Adipocyte (in vitro differentiated cells): ENCODE measurements around the gene MPRIP.
A peak's percentile ranks its signal among the peaks of the same experiment; 100 is the strongest.

ENCODE experiments used
- DNase-seq: peaks from one replicate; pipeline ENCODE4 v3.0.0-alpha.2; 2015; ENCODE audit warnings: low read depth
- H3K27me3 ChIP-seq: replicated peaks from 2 replicates; pipeline ENCODE4 v1.7.0; 2013; ENCODE audit warnings: mild to moderate bottlenecking, low read length, moderate library complexity; ENCODE audit not compliant: control insufficient read depth, insufficient read depth
- H3K36me3 ChIP-seq: 2 replicates; pipeline ENCODE4 v1.7.0; 2013; ENCODE audit warnings: low read length, mild to moderate bottlenecking, moderate library complexity; ENCODE audit not compliant: control insufficient read depth, insufficient read depth, severe bottlenecking
- H3K4me1 ChIP-seq: 2 replicates; pipeline ENCODE4 v1.7.0; 2013; ENCODE audit warnings: mild to moderate bottlenecking, low read length, moderate library complexity; ENCODE audit not compliant: control insufficient read depth, insufficient read depth
- H3K4me3 ChIP-seq: 2 replicates; pipeline ENCODE4 v1.7.0; 2013; ENCODE audit warnings: mild to moderate bottlenecking, low read length, moderate library complexity
- H3K9ac ChIP-seq: 2 replicates; pipeline ENCODE4 v1.7.0; 2013; ENCODE audit warnings: mild to moderate bottlenecking, low read length, moderate library complexity
- H3K9me3 ChIP-seq: 2 replicates; pipeline ENCODE4 v1.7.0; 2013; ENCODE audit warnings: mild to moderate bottlenecking, low read length, moderate library complexity; ENCODE audit not compliant: control insufficient read depth

Gene MPRIP

GRCh38 chr17:17050346-17051345 is 8.4 kb downstream of the MPRIP start:
- H3K36me3 ChIP-seq: peaks cover 6% of the 10 kb centered on the region
- no peak overlapping the region for H3K4me3 ChIP-seq
- H3K9me3 ChIP-seq: no peaks in the 10 kb centered on the region
- no peak overlapping the region for H3K9ac ChIP-seq
- no peak for DNase-seq
- peaks cover 41% of the 10 kb centered on the region for H3K4me1 ChIP-seq
- H3K27me3 ChIP-seq: no peaks in the 10 kb centered on the region

- peaks cover 6% of the 10 kb centered on the region for H3K36me3 ChIP-seq
- DNase-seq: no peak
- no peaks in the 10 kb centered on the region for H3K9me3 ChIP-seq
- H3K4me3 ChIP-seq: no peak overlapping the region
- H3K27me3 ChIP-seq: no peaks in the 10 kb centered on the region
- H3K4me1 ChIP-seq: peaks cover 43% of the 10 kb centered on the region
- H3K9ac ChIP-seq: no peak overlapping the region
Observed at GRCh38 chr17:17051380-17051779, 9.1 kb downstream of the MPRIP start.

- Histone ChIP-seq H3K4me3 (no peak overlapping the region), H3K27me3 (no peaks in the 10 kb centered on the region), H3K36me3 (peaks cover 6% of the 10 kb centered on the region), H3K9me3 (no peaks in the 10 kb centered on the region), H3K9ac (peak overlapping the region; percentile 6), H3K4me1 (peaks cover 47% of the 10 kb centered on the region)
- DNase-seq: no peak
Observed at GRCh38 chr17:17051791-17052461, 9.7 kb downstream of the MPRIP start.

- no peaks in the 10 kb centered on the region for H3K27me3 ChIP-seq
- H3K36me3 ChIP-seq: peaks cover 8% of the 10 kb centered on the region
- no peaks in the 10 kb centered on the region for H3K9me3 ChIP-seq
- H3K9ac ChIP-seq: peak overlapping the region; percentile 6
- H3K4me3 ChIP-seq: no peak overlapping the region
- no peak for DNase-seq
- H3K4me1 ChIP-seq: peaks cover 51% of the 10 kb centered on the region
Observed at GRCh38 chr17:17052462-17053221, 10.4 kb downstream of the MPRIP start.

GRCh38 chr17:17053446-17054379 is 11.5 kb downstream of the MPRIP start:
- peaks cover 51% of the 10 kb centered on the region for H3K4me1 ChIP-seq
- H3K9ac ChIP-seq: no peak overlapping the region
- H3K4me3 ChIP-seq: no peak overlapping the region
- DNase-seq: no peak
- H3K27me3 ChIP-seq: no peaks in the 10 kb centered on the region
- no peaks in the 10 kb centered on the region for H3K9me3 ChIP-seq
- H3K36me3 ChIP-seq: peaks cover 11% of the 10 kb centered on the region

- no peak for DNase-seq
- no peak overlapping the region for H3K9ac ChIP-seq
- no peaks in the 10 kb centered on the region for H3K9me3 ChIP-seq
- H3K27me3 ChIP-seq: no peaks in the 10 kb centered on the region
- peaks cover 15% of the 10 kb centered on the region for H3K36me3 ChIP-seq
- H3K4me1 ChIP-seq: peaks cover 51% of the 10 kb centered on the region
- H3K4me3 ChIP-seq: no peak overlapping the region
Observed at GRCh38 chr17:17054636-17055035, 12.4 kb downstream of the MPRIP start.

- Histone ChIP-seq H3K9ac (peak overlapping the region; percentile 3), H3K36me3 (peaks cover 16% of the 10 kb centered on the region), H3K4me1 (peaks cover 48% of the 10 kb centered on the region), H3K4me3 (peak overlapping the region; percentile 15), H3K27me3 (no peaks in the 10 kb centered on the region), H3K9me3 (no peaks in the 10 kb centered on the region)
- DNase-seq: no peak
Observed at GRCh38 chr17:17055286-17056155, 13.3 kb downstream of the MPRIP start.

- no peaks in the 10 kb centered on the region for H3K27me3 ChIP-seq
- H3K4me1 ChIP-seq: peaks cover 42% of the 10 kb centered on the region
- peaks cover 16% of the 10 kb centered on the region for H3K36me3 ChIP-seq
- H3K9ac ChIP-seq: peak overlapping the region; percentile 3
- no peaks in the 10 kb centered on the region for H3K9me3 ChIP-seq
- H3K4me3 ChIP-seq: peak overlapping the region; percentile 15
- DNase-seq: no peak
Observed at GRCh38 chr17:17056156-17056539, 13.9 kb downstream of the MPRIP start.

GRCh38 chr17:17057057-17057551 is 14.8 kb downstream of the MPRIP start:
- Histone ChIP-seq H3K9ac (no peak overlapping the region), H3K9me3 (no peaks in the 10 kb centered on the region), H3K4me3 (no peak overlapping the region), H3K36me3 (peaks cover 16% of the 10 kb centered on the region), H3K4me1 (peaks cover 40% of the 10 kb centered on the region), H3K27me3 (no peaks in the 10 kb centered on the region)
- no peak for DNase-seq
